OCI-LY7 (cell line): ENCODE measurements around the gene DUSP22. TPM values are rescaled to one million over a fixed set of nuclear protein-coding genes. Genes with fewer than 3 reads are reported as not detected.

Experiments used
- BruUV-seq: library from RNA; stranded (reverse); fragments of 400-500 nt; replicated peaks from 2 replicates; lab custom pipeline; 2021; lab: Mats Ljungman, UMichigan
- CTCF ChIA-PET: fragments of 300-600 bp; sonication (Branson Sonifier 250); formaldehyde crosslinking; loops from one replicate; lab custom pipeline; 2022; ENCODE audit warnings: antibody characterized with exemption; ENCODE audit not compliant: unreplicated experiment; lab: Charles Lee
- POLR2A ChIA-PET: fragments of 300-600 bp; sonication (Branson Sonifier 250); formaldehyde crosslinking; loops from one replicate; lab custom pipeline; 2022; ENCODE audit warnings: antibody characterized with exemption; lab: Charles Lee
- DNase-seq: peaks from one replicate; pipeline ENCODE4 v3.0.0-alpha.2; 2015; ENCODE audit warnings: low spot score
- H2AFZ ChIP-seq: fragments of 200-600 bp; sonication (generic), shearing (Covaris generic); 2 replicates; pipeline ENCODE4 v1.6.1; 2014; ENCODE audit warnings: mild to moderate bottlenecking, antibody characterized with exemption, low read length, moderate library complexity
- H3K27ac ChIP-seq: fragments of 200-600 bp; sonication (generic); 2 replicates; pipeline ENCODE4 v1.5.1; 2014; ENCODE audit warnings: mixed run types, low read depth, mild to moderate bottlenecking, moderate library complexity, low read length, inconsistent platforms; ENCODE audit not compliant: poor library complexity, severe bottlenecking
- H3K36me3 ChIP-seq: fragments of 200-600 bp; sonication (generic); 2 replicates; pipeline ENCODE4 v1.6.1; 2014; ENCODE audit warnings: mild to moderate bottlenecking, antibody characterized with exemption, low read length, moderate library complexity, mixed read lengths; ENCODE audit not compliant: insufficient read depth
- H3K4me1 ChIP-seq: fragments of 200-600 bp; sonication (generic); 2 replicates; pipeline ENCODE4 v1.5.1; 2014; ENCODE audit warnings: mild to moderate bottlenecking, low read length; ENCODE audit not compliant: insufficient read depth, poor library complexity, severe bottlenecking
- H3K4me2 ChIP-seq: fragments of 200-600 bp; sonication (generic); 2 replicates; pipeline ENCODE4 v1.6.1; 2014; ENCODE audit warnings: mild to moderate bottlenecking, low read length
- H3K4me3 ChIP-seq: fragments of 200-600 bp; sonication (generic); 2 replicates; pipeline ENCODE4 v1.5.1; 2014; ENCODE audit warnings: mild to moderate bottlenecking, low read depth, low read length; ENCODE audit not compliant: poor library complexity, severe bottlenecking
- H3K79me2 ChIP-seq: fragments of 200-600 bp; sonication (generic); 2 replicates; pipeline ENCODE4 v1.6.1; 2016; ENCODE audit warnings: low read depth, mild to moderate bottlenecking, low read length, moderate library complexity, mixed read lengths; ENCODE audit not compliant: insufficient read depth
- H3K9me2 ChIP-seq: fragments of 200-600 bp; sonication (generic); 2 replicates; pipeline ENCODE4 v1.6.1; 2016; ENCODE audit warnings: mild to moderate bottlenecking, low read length, mixed read lengths; ENCODE audit not compliant: insufficient read depth
- H3K9me3 ChIP-seq: fragments of 200-600 bp; sonication (generic); 2 replicates; pipeline ENCODE4 v1.6.1; 2014; ENCODE audit warnings: mild to moderate bottlenecking, mixed run types, low read length, mixed read lengths
- H4K20me1 ChIP-seq: fragments of 200-600 bp; sonication (generic); 2 replicates; pipeline ENCODE4 v1.6.1; 2014; ENCODE audit warnings: mild to moderate bottlenecking, antibody characterized with exemption, low read length, moderate library complexity, mixed read lengths; ENCODE audit not compliant: insufficient read depth
- EZH2phosphoT487 ChIP-seq: fragments of 200-600 bp; sonication (generic); IDR thresholded peaks from 2 replicates; pipeline ENCODE4 v1.6.1; 2018; ENCODE audit warnings: low read depth, borderline replicate concordance, mild to moderate bottlenecking, mixed run types, antibody characterized with exemption, low read length, moderate library complexity, mixed read lengths
- intact Hi-C: fragments of 100-400 bp; cut with micrococcal nuclease; formaldehyde crosslinking; loops from one replicate; pipeline ENCODE4 v1.10.0; 2022; ENCODE audit not compliant: unreplicated experiment
- total RNA-seq, 2 experiments: library from RNA; depleted of rRNA in 1 of 2; stranded (reverse); fragments of >200 nt in 1 of 2; shearing (Covaris generic) in 1 of 2; gene quantifications; 2 replicates each; pipeline ENCODE4 v1.2.3, GENCODE V29; 2014 to 2022
- TF ChIP-seq, protein P1 (sequence below): fragments of 200-600 bp; sonication (generic); conservative IDR thresholded peaks from 2 replicates; pipeline ENCODE4 v1.5.1; 2014; ENCODE audit warnings: mild to moderate bottlenecking, antibody characterized with exemption, low read length, moderate library complexity, mixed read lengths

DUSP22 gene
- total RNA-seq, 2 experiments from 2014 or later, result 149 to 171 TPM

DNA sequence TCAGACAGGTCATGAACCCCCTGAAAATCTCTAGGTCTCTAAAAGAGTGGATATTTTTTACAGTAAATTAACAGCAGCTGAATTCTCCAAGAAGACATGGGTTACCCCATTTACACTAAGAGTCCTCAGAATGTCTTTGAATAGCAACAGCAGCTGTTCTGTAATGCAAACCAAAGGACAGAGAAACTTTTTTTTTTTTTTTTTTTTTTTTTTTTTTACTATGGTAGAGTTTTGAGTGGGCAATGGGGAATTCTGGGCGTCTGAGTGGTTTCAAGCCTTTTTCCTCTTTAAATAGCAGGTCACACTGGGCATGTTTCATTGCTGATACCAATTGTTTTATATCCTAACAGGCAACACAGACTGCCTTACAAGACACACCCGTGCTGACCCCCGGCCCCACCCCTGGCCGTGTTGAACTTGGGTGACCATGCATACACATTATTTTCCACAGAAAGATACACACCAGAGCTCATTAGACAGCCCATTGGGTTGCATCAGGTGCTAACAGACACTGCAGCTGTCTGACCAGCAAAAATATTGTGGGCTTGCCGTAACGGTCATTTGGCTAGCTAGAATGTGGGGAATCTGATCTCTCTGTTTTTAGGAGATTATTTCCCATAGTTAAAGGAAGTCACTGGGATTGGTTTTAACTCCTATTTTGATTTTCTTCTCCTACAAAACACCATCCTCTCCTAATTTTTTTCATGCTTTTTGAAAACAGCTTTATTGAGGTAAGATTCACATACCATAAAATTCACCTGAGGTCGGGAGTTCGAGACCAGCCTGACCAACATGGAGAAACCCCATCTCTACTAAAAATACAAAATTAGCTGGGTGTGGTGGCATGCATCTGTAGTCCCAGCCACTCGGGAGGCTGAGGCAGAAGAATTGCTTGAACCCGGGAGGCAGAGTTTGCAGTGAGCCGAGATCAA lies 72.6 kb downstream of the DUSP22 start:
- Histone ChIP-seq H3K9me3 (no peaks in the 10 kb centered on the region), H3K9me2 (no peaks in the 10 kb centered on the region), H3K4me3 (peak overlapping the region; percentile 45), H4K20me1 (no peaks in the 10 kb centered on the region), H2AFZ (peak overlapping the region; percentile 5; the same call in 1 of the 2 replicates), H3K27ac (peak overlapping the region; percentile 95), H3K79me2 (no peaks in the 10 kb centered on the region), H3K36me3 (no peaks in the 10 kb centered on the region), H3K4me2 (peak overlapping the region; percentile 69), H3K4me1 (peaks cover 84% of the 10 kb centered on the region)
- TF ChIP-seq EZH2phosphoT487, result no peak
- TF ChIP-seq, protein P1, sequence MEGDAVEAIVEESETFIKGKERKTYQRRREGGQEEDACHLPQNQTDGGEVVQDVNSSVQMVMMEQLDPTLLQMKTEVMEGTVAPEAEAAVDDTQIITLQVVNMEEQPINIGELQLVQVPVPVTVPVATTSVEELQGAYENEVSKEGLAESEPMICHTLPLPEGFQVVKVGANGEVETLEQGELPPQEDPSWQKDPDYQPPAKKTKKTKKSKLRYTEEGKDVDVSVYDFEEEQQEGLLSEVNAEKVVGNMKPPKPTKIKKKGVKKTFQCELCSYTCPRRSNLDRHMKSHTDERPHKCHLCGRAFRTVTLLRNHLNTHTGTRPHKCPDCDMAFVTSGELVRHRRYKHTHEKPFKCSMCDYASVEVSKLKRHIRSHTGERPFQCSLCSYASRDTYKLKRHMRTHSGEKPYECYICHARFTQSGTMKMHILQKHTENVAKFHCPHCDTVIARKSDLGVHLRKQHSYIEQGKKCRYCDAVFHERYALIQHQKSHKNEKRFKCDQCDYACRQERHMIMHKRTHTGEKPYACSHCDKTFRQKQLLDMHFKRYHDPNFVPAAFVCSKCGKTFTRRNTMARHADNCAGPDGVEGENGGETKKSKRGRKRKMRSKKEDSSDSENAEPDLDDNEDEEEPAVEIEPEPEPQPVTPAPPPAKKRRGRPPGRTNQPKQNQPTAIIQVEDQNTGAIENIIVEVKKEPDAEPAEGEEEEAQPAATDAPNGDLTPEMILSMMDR, result no peak
- peak; percentile 97 for DNase-seq
- TSS peak; percentile 42 for BruUV-seq
- ChIA-PET CTCF (interaction anchor here (0.6 to 2.3 kb wide), 6 partner anchors 8 to 178 kb away, joined by 3 to 5 read pairs (median 4); no protein-coding TSS in a partner anchor), POLR2A (interaction anchor here (0.6 to 8.0 kb wide), 27 partner anchors 9 to 219 kb away, joined by 3 to 81 read pairs (median 4); partner anchors contain the start of gene IRF4)
- intact Hi-C loops, result loop anchor here (1.0 to 2.0 kb wide), 4 partner anchors 26 to 146 kb away; partner anchors contain the start of genes DUSP22 and IRF4

DNA sequence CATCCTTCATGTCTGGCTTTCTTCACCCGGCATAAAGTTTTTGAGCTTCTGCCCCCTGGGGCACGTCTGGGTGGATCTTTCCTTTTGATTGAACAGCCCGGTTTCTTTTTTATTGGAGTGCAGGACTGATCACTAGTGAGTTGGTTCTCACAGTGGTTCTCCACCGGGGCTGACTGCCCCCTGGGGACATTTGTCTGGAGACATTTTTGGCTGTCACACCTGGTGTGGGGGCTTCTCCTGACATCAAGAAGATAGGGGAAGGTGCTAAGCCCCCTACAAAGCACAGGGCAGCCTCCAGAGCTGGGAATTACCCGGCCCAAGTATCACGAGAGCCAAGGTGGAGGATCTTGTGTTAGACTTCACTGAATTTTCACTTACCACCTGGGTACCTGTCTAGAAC lies 73.5 kb downstream of the DUSP22 start:
- peaks cover 75% of the 10 kb centered on the region for H3K4me1 ChIP-seq
- H2AFZ ChIP-seq, result peak overlapping the region; percentile 74; the same call in 1 of the 2 replicates
- H3K4me2 ChIP-seq, result peak overlapping the region; percentile 69
- peak; percentile 82 for DNase-seq
- H4K20me1 ChIP-seq, result no peaks in the 10 kb centered on the region
- CTCF ChIA-PET, result interaction anchor here (0.5 to 2.3 kb wide), 7 partner anchors 9 to 176 kb away, joined by 3 to 5 read pairs (median 4); partner anchors contain the start of gene IRF4
- intact Hi-C loops, result loop anchor here (2.0 kb wide), 2 partner anchors 25 to 147 kb away; partner anchors contain the start of gene IRF4
- POLR2A ChIA-PET, result interaction anchor here (0.8 to 8.0 kb wide), 23 partner anchors 8 to 218 kb away, joined by 3 to 81 read pairs (median 6); partner anchors contain the start of gene IRF4
- H3K9me3 ChIP-seq, result no peaks in the 10 kb centered on the region
- H3K9me2 ChIP-seq, result no peaks in the 10 kb centered on the region
- no peaks in the 10 kb centered on the region for H3K79me2 ChIP-seq
- peak overlapping the region; percentile 95 for H3K27ac ChIP-seq
- BruUV-seq, result no TSS peak
- no peaks in the 10 kb centered on the region for H3K36me3 ChIP-seq
- H3K4me3 ChIP-seq, result peak overlapping the region; percentile 42
- TF ChIP-seq EZH2phosphoT487, result no peak
- TF ChIP-seq, protein P1, result 0 out of 2 replicates have a peak, but pooled peaks have one; percentile 25
